ENCODE measurements around the gene PARVB.

Gene PARVB

DNA sequence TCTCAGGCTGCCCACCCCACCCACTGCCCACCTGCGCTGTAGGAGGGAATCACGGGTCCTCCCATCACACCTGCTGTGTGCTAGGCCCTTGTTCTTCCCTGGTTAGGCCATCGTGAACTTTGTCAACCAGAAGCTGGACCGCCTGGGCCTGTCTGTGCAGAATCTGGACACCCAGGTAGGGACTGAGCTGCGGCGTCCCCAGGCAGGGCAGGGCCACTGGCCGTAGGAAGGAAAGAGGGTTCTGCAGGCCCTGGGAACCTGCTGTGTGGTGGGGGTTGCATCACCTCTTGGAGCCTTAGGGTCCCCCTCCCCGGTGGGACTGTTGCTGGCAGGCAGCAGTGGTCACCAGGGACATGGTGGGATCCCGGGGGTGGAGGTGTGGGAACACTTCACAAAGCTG is 172.1 kb downstream of the PARVB start:
- TF ChIP-seq ZNF274 (IDR thresholded peaks at IDR 0.05; ENCODE audit: low read depth, low read length): no peak
- H3K4me3 ChIP-seq (ENCODE audit: low read length): no peak overlapping the region

GRCh38 chr22:44196731-44197131 is 172.6 kb downstream of the PARVB start:
- H3K4me3 ChIP-seq (ENCODE audit: low read length): no peak overlapping the region
- TF ChIP-seq ZNF274 (IDR thresholded peaks at IDR 0.05; ENCODE audit: low read depth, low read length): no peak

GRCh38 chr22:44197271-44197670 is 173.2 kb downstream of the PARVB start:
- H3K4me3 ChIP-seq (ENCODE audit: low read length): no peak overlapping the region
- TF ChIP-seq ZNF274 (IDR thresholded peaks at IDR 0.05; ENCODE audit: low read depth, low read length): no peak

DNA sequence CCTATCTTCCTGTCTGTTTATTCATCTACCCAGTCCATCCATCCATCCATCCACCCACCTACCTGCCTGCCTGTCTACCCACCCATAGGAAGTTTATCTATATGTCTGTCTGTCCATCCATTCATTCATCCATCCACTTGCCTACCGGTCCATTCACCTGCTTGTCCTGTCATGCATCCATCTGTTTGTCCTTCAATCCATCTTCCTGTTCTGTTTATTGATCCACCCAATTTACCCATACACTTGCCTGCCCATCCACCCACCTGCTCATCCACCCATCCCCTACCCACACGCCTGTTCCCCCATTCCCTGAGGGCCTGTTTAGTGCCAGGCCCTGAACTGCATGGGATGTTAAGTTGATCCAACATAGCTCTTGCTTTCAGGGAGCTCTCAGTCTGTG is 175.1 kb downstream of the PARVB start:
- TF ChIP-seq ZNF274 (IDR thresholded peaks at IDR 0.05; ENCODE audit: low read depth, low read length): no peak
- no peak overlapping the region for H3K4me3 ChIP-seq (ENCODE audit: low read length)

DNA sequence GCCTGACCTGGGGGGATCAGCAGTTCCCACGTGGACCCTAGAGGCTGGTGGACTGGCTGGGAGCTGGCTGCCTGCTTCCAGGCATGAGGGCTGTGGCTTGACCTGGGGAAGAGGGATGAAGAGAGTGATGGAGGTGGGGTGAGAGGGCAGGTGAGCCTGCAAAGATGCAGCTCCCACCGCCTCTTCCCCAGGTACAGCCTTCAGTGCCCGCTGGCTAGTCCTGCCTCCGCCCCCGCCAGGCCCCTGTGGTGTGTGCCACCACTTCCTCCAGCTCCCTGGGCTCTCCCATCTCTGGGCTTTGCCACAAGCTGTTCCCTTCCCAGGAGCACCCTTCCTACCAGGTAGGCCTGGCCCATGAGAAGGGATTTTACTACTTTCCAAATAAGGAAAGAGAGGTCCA is 175.8 kb downstream of the PARVB start:
- H3K4me3 ChIP-seq (ENCODE audit: low read length): no peak overlapping the region
- TF ChIP-seq ZNF274 (IDR thresholded peaks at IDR 0.05; ENCODE audit: low read depth, low read length): no peak

DNA sequence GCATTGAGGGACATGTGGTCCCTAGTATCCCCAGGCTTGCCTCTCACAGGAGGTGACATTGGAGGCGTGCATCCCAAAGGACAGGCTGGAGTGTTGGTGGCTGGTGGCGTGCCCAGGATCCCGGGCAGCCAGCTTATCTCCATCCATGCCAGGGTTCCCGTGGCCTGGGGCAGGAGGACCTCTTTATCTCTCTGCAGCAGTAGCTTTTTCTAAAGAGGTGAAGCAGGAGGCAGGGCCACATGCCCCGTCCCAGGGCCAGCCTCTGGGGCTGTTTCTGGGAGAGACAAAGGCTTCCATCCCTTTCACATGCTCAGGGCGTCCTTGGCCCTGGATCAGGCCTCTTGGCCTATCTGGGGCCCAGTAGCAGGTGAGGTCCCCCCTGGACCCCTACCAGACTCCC is 176.3 kb downstream of the PARVB start:
- no peak for TF ChIP-seq ZNF274 (IDR thresholded peaks at IDR 0.05; ENCODE audit: low read depth, low read length)
- H3K4me3 ChIP-seq (ENCODE audit: low read length): no peak overlapping the region

- H3K4me3 ChIP-seq (ENCODE audit: low read length): no peak overlapping the region
- no peak for TF ChIP-seq ZNF274 (IDR thresholded peaks at IDR 0.05; ENCODE audit: low read depth, low read length)
These were observed 176.9 kb downstream of the PARVB start for GRCh38 chr22:44200855-44201550.

GRCh38 chr22:44201665-44202064 is 177.6 kb downstream of the PARVB start:
- no peak overlapping the region for H3K4me3 ChIP-seq (ENCODE audit: low read length)
- no peak for TF ChIP-seq ZNF274 (IDR thresholded peaks at IDR 0.05; ENCODE audit: low read depth, low read length)

GRCh38 chr22:44202261-44202789 is 178.2 kb downstream of the PARVB start:
- H3K4me3 ChIP-seq (ENCODE audit: low read length): no peak overlapping the region
- no peak for TF ChIP-seq ZNF274 (IDR thresholded peaks at IDR 0.05; ENCODE audit: low read depth, low read length)

DNA sequence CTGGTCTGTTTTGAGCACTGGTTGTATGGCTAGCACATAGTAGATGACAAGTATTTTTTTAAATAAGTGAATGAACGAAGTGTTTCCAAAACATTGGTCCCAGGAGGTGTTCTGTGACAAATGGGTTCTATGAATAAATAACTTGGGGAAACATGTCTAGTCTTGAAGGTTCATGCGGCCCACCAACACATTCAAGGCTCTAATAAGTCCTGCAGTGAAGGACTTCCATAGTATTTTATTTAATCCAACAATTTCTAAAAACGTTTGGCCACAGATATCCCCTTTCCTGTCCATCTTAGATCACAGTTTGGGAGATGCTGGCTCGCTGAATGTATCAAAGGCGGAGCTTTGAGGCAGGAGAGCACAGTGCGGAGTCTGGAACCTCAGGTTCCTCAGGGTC is 179.1 kb downstream of the PARVB start:
- no peak for TF ChIP-seq ZNF274 (IDR thresholded peaks at IDR 0.05; ENCODE audit: low read depth, low read length)
- H3K4me3 ChIP-seq (ENCODE audit: low read length): no peak overlapping the region

- no peak overlapping the region for H3K4me3 ChIP-seq (ENCODE audit: low read length)
- TF ChIP-seq ZNF274 (IDR thresholded peaks at IDR 0.05; ENCODE audit: low read depth, low read length): no peak
These were observed 180.8 kb downstream of the PARVB start for GRCh38 chr22:44204739-44205515.

DNA sequence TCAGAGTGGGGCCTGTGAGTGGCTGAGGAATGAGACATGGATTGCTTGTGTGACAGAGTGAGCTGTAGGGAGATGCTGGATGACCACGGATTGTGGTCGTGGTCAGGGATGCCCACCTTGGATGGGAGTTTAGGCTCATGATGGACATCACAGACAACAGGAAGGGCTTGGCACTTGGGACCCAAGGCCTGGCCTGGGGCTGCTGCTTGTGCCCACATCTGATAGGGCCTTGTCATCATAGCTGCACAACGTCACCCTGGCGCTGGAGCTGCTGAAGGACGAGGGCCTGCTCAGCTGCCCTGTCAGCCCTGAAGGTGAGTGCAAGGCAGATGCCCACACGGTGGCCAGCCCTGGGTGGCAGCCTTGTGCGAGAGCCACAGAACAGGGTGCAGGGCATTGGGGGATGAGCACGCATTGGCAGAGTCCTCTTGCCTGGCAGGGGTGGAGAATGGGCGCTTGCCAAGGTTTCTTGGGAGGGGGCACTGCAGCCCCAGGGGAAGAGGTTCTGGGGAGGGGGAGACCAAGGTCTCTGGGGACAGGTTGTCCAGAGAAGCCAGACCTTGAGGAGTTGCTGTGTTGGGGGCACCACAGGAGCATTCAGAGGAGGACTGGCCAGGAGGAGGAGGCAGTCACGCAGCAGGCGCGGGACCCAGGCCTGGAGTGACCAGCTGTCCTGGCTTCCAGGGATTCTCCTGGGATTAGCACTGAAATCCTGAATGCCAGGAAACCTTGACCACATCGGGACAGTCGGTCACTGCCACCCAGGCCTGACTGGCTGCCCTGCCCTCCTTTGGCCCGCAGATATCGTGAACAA is 181.6 kb downstream of the PARVB start:
- no peak for TF ChIP-seq ZNF274 (IDR thresholded peaks at IDR 0.05; ENCODE audit: low read depth, low read length)
- no peak overlapping the region for H3K4me3 ChIP-seq (ENCODE audit: low read length)

DNA sequence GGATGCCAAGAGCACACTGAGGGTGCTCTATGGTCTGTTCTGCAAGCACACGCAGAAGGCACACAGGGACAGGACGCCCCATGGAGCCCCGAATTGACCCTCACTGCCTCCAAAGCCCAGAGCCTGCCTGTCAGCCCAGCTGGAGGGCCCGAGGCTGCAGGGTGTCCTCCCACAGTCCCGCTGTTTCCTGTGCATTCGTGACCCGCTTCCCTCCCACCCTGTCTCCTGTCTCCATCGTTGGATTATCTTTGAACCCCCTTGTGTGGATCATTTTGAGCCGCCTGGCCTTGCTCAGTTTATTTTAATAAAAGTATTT is 182.2 kb downstream of the PARVB start:
- no peak overlapping the region for H3K4me3 ChIP-seq (ENCODE audit: low read length)
- TF ChIP-seq ZNF274 (IDR thresholded peaks at IDR 0.05; ENCODE audit: low read depth, low read length): no peak

DNA sequence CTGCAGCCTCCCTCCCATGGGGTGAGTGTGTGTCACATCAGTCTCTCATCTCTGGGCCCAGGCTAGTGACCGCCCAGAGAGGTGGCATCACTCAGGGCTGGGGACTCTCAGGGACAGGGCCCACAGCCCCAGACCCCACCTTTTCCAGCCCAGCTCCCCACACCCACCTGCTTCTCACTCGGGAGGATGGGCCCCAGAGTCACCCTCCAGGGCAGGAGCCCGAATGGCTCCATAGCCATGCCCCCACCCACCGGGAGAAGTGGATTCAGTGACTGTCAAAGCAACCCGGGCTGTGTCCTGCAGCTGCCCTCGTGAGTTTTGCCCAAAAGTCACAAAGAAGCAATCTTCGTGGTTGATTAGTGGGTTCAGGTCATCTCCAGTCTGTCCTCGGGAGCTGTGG is 182.6 kb downstream of the PARVB start:
- TF ChIP-seq ZNF274 (IDR thresholded peaks at IDR 0.05; ENCODE audit: low read depth, low read length): no peak

More for the DNA sequence above, 182.6 kb downstream of the PARVB start:
- H3K4me3 ChIP-seq (ENCODE audit: low read length): no peak overlapping the region

Data from GM08714 (cell line).